ENCODE results near the gene DSCAM.

Gene DSCAM

DNA sequence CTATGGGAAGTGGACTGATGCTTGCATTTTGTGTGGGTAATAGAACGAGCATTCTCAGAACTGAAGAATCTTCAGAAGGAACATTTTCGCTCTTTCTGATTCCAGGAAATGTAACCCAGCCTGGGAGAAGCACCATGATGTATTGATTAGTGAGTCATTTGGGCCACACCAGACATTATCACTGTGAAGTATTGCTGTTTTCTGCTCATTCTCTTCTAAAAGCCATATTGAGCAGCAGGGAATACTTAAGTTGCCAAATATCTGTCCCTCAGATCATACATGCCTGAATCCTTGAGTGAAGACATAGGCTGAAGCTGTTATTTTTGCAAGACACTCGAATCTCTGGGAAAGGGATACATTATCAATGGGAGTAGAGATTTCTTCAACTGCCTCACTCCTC is 766.6 kb downstream of the DSCAM start:
- no peak overlapping the region for H3K4me3 Mint-ChIP-seq
- ATAC-seq (replicated peaks) (no peak), DNase-seq (no peak)
- no peaks in the 10 kb centered on the region for H3K27me3 Mint-ChIP-seq
- H3K27ac Mint-ChIP-seq, result no peak overlapping the region
- H3K4me1 Mint-ChIP-seq (ENCODE audit: low read depth in 2 of 2), result no peaks in the 10 kb centered on the region
- H3K9me3 Mint-ChIP-seq, result peaks cover 10 to 19% of the 10 kb centered on the region in 2 donors
- H3K36me3 Mint-ChIP-seq (ENCODE audit: insufficient read depth), result peaks cover 2% of the 10 kb centered on the region

DNA sequence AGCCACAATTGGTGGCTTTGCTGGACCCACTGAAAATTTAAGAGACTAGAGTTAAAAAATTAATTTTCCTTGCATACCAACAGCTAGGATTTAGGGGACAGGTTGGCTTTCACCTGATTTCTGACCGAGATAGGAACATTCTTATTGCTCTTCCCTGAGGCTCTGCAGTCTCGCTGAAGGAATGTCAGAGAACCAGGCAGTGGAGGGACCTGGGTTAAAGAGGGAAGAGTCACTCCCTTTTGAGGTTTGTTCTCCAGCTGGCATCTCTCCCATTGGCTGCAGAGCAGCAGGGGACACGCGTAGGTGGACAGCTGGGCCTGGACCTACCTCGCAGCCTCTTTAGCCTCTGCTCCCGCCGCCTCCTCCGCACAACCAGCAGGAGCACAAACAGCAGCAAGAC is 772.2 kb downstream of the DSCAM start:
- H3K4me1 Mint-ChIP-seq (ENCODE audit: low read depth in 2 of 2), result no peaks in the 10 kb centered on the region
- ATAC-seq (replicated peaks), result no peak
- no peaks in the 10 kb centered on the region for H3K36me3 Mint-ChIP-seq (ENCODE audit: insufficient read depth)
- no peak overlapping the region for H3K27ac Mint-ChIP-seq
- no peak for DNase-seq
- H3K4me3 Mint-ChIP-seq, result no peak overlapping the region
- H3K27me3 Mint-ChIP-seq, result no peaks in the 10 kb centered on the region
- H3K9me3 Mint-ChIP-seq, result peaks cover 0 to 5% of the 10 kb centered on the region in 2 donors

DNA sequence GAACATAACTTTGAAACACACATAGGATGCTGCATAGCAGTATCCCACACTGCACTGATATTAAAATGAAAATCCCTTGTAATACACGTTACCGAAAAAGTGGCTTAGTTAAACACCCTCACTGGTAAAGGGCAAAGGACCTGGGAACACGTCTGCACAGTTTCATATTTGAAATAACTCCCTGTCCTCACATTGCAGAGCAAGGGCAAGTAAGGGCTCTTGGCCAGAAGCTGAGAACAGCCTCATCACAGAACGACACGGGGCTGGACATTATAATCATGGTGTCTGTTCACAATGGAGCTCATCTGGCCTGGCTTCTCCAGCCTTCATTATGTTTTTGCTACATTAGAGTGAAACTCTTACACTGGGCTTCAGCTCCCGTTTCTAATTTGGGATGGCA is 772.8 kb downstream of the DSCAM start:
- Mint-ChIP-seq H3K36me3 (ENCODE audit: insufficient read depth) (no peaks in the 10 kb centered on the region), H3K4me3 (no peak overlapping the region), H3K27me3 (no peaks in the 10 kb centered on the region), H3K27ac (no peak overlapping the region), H3K4me1 (ENCODE audit: low read depth in 2 of 2) (no peaks in the 10 kb centered on the region), H3K9me3 (peaks cover 0 to 5% of the 10 kb centered on the region in 2 donors)
- no peak for ATAC-seq (replicated peaks)
- DNase-seq, result no peak

- ATAC-seq (replicated peaks), result no peak
- no peaks in the 10 kb centered on the region for H3K27me3 Mint-ChIP-seq
- H3K4me1 Mint-ChIP-seq (ENCODE audit: low read depth in 2 of 2), result no peaks in the 10 kb centered on the region
- H3K9me3 Mint-ChIP-seq, result peaks cover 0 to 5% of the 10 kb centered on the region in 2 donors
- no peak overlapping the region for H3K4me3 Mint-ChIP-seq
- no peaks in the 10 kb centered on the region for H3K36me3 Mint-ChIP-seq (ENCODE audit: insufficient read depth)
- no peak for DNase-seq
- H3K27ac Mint-ChIP-seq, result no peak overlapping the region
These were observed 773.3 kb downstream of the DSCAM start for GRCh38 chr21:40073642-40074041.

- H3K4me3 Mint-ChIP-seq, result no peak overlapping the region
- no peaks in the 10 kb centered on the region for H3K27me3 Mint-ChIP-seq
- peaks cover 5 to 6% of the 10 kb centered on the region in 2 donors for H3K9me3 Mint-ChIP-seq
- H3K36me3 Mint-ChIP-seq (ENCODE audit: insufficient read depth), result no peaks in the 10 kb centered on the region
- no peak for DNase-seq
- ATAC-seq (replicated peaks), result no peak
- no peak overlapping the region for H3K27ac Mint-ChIP-seq
- no peaks in the 10 kb centered on the region for H3K4me1 Mint-ChIP-seq (ENCODE audit: low read depth in 2 of 2)
These were observed 776.1 kb downstream of the DSCAM start for GRCh38 chr21:40070871-40071270.

GRCh38 chr21:40067751-40068150 is 779.2 kb downstream of the DSCAM start:
- Mint-ChIP-seq H3K4me3 (no peak overlapping the region), H3K4me1 (ENCODE audit: low read depth in 2 of 2) (no peaks in the 10 kb centered on the region), H3K36me3 (ENCODE audit: insufficient read depth) (no peaks in the 10 kb centered on the region), H3K27me3 (no peaks in the 10 kb centered on the region), H3K9me3 (peaks cover 7 to 20% of the 10 kb centered on the region in 2 donors), H3K27ac (no peak overlapping the region)
- ATAC-seq (replicated peaks) (no peak), DNase-seq (no peak)

DNA sequence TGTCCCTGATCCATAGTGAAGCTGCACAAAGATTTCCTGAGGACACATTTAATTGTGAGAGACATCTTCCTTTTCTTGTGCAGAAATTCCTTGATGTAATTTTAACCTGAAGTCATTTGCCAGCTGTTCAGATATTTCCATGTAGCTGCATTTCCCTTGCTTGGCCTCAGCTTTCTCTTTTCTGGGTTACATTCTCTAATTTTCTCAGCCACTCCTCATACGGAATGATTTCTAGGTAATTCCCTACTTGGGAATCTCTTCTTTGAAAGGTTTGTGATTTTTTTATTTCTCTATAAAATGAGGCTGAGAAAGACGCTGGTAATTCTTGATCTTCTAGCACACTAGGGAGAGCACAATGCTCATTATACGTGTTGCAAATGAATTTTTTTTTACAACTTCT is 780.7 kb downstream of the DSCAM start:
- Mint-ChIP-seq H3K4me3 (no peak overlapping the region), H3K27me3 (no peaks in the 10 kb centered on the region), H3K4me1 (ENCODE audit: low read depth in 2 of 2) (no peaks in the 10 kb centered on the region), H3K27ac (no peak overlapping the region), H3K9me3 (peaks cover 11 to 20% of the 10 kb centered on the region in 2 donors), H3K36me3 (ENCODE audit: insufficient read depth) (peaks cover 2% of the 10 kb centered on the region)
- ATAC-seq (replicated peaks) (no peak), DNase-seq (no peak)

GRCh38 chr21:40060083-40060677 is 786.8 kb downstream of the DSCAM start:
- no peak overlapping the region for H3K27ac Mint-ChIP-seq
- H3K9me3 Mint-ChIP-seq, result peaks cover 13 to 20% of the 10 kb centered on the region in 2 donors
- DNase-seq, result no peak
- peaks cover 2% of the 10 kb centered on the region for H3K36me3 Mint-ChIP-seq (ENCODE audit: insufficient read depth)
- no peak overlapping the region for H3K4me3 Mint-ChIP-seq
- no peaks in the 10 kb centered on the region for H3K4me1 Mint-ChIP-seq (ENCODE audit: low read depth in 2 of 2)
- no peak for ATAC-seq (replicated peaks)
- no peaks in the 10 kb centered on the region for H3K27me3 Mint-ChIP-seq

DNA sequence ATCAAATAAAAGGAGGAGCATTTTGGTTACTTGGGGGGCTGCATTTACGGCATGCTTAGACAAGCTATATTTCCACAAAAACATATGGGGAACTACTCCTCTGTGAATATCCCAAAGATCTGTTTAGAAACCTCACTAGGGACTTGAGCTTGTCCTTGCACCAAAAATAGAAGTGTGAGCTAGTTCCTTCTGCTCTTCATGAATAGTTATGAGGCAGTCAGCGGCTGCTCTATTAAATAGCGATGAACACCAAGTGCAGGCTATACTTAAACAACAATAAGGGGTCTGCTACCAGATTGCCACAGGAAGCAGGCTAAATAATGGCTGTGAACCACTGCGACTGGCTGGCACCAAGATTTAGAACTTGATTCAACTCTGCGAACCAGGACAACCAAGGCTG is 789.6 kb downstream of the DSCAM start:
- H3K36me3 Mint-ChIP-seq (ENCODE audit: insufficient read depth), result peaks cover 2% of the 10 kb centered on the region
- no peaks in the 10 kb centered on the region for H3K27me3 Mint-ChIP-seq
- no peak overlapping the region for H3K4me3 Mint-ChIP-seq
- no peaks in the 10 kb centered on the region for H3K4me1 Mint-ChIP-seq (ENCODE audit: low read depth in 2 of 2)
- no peak for ATAC-seq (replicated peaks)
- DNase-seq, result no peak
- H3K9me3 Mint-ChIP-seq, result peaks cover 19 to 20% of the 10 kb centered on the region in 2 donors
- no peak overlapping the region for H3K27ac Mint-ChIP-seq

DNA sequence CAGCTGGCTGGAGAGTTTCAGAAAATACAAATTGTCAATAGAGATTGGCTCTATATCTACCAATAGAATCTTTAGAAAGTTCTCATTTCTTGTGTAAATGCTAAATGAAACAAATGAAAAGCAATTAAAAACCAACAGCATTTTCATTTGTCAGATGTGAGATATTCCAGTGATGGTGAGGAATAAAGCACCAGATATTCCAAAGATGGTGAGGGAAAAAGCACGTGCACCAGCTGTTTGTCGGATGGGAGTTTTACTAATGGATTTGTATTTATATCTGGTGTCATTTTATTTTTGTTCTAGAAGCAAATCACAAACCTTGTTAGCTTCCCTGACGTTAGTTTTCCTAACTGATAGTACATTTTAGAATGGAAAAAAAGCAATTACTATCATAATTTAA is 790.9 kb downstream of the DSCAM start:
- Mint-ChIP-seq H3K4me3 (no peak overlapping the region), H3K9me3 (peaks cover 16 to 19% of the 10 kb centered on the region in 2 donors), H3K4me1 (ENCODE audit: low read depth in 2 of 2) (no peaks in the 10 kb centered on the region), H3K27ac (no peak overlapping the region), H3K27me3 (no peaks in the 10 kb centered on the region), H3K36me3 (ENCODE audit: insufficient read depth) (no peaks in the 10 kb centered on the region)
- no peak for ATAC-seq (replicated peaks)
- no peak for DNase-seq

DNA sequence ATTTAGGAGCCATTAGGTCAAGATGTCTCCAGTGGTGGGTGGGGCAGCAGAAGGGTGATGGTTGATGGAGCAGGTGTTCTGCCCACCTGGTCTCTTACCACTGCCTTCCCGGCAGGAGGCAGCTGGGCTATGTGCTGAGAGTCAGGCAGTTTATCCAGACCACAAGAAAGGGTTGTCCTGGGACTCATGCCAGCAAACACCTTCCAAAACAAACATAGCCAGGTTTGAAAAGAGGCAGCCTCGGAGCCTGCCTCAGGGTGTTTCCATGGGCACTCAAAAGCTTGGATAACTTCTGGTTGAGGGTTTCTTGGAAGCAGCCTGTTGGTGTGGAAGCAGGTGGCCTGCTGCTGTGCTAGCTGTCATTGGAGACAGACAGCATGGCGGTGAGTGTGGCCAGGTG is 792.6 kb downstream of the DSCAM start:
- Mint-ChIP-seq H3K27me3 (no peaks in the 10 kb centered on the region), H3K27ac (no peak overlapping the region), H3K4me3 (no peak overlapping the region), H3K4me1 (ENCODE audit: low read depth in 2 of 2) (no peaks in the 10 kb centered on the region), H3K9me3 (peaks cover 13 to 21% of the 10 kb centered on the region in 2 donors), H3K36me3 (ENCODE audit: insufficient read depth) (no peaks in the 10 kb centered on the region)
- DNase-seq, result no peak
- no peak for ATAC-seq (replicated peaks)

- Mint-ChIP-seq H3K27ac (no peak overlapping the region), H3K36me3 (ENCODE audit: insufficient read depth) (no peaks in the 10 kb centered on the region), H3K4me1 (ENCODE audit: low read depth in 2 of 2) (no peaks in the 10 kb centered on the region), H3K27me3 (no peaks in the 10 kb centered on the region), H3K4me3 (no peak overlapping the region), H3K9me3 (peaks cover 11 to 25% of the 10 kb centered on the region in 2 donors)
- ATAC-seq (replicated peaks) (no peak), DNase-seq (no peak)
These were observed 794.0 kb downstream of the DSCAM start for GRCh38 chr21:40053007-40053406.

GRCh38 chr21:40052276-40052675 is 794.7 kb downstream of the DSCAM start:
- Mint-ChIP-seq H3K27ac (no peak overlapping the region), H3K27me3 (no peaks in the 10 kb centered on the region), H3K4me3 (no peak overlapping the region), H3K4me1 (ENCODE audit: low read depth in 2 of 2) (no peaks in the 10 kb centered on the region), H3K36me3 (ENCODE audit: insufficient read depth) (no peaks in the 10 kb centered on the region), H3K9me3 (peaks cover 11 to 25% of the 10 kb centered on the region in 2 donors)
- DNase-seq (no peak), ATAC-seq (replicated peaks) (no peak)

- Mint-ChIP-seq H3K9me3 (peaks cover 11 to 25% of the 10 kb centered on the region in 2 donors), H3K36me3 (ENCODE audit: insufficient read depth) (no peaks in the 10 kb centered on the region), H3K27me3 (no peaks in the 10 kb centered on the region), H3K4me1 (ENCODE audit: low read depth in 2 of 2) (no peaks in the 10 kb centered on the region), H3K27ac (no peak overlapping the region), H3K4me3 (no peak overlapping the region)
- ATAC-seq (replicated peaks) (no peak), DNase-seq (no peak)
These were observed 795.2 kb downstream of the DSCAM start for GRCh38 chr21:40051801-40052200.

DNA sequence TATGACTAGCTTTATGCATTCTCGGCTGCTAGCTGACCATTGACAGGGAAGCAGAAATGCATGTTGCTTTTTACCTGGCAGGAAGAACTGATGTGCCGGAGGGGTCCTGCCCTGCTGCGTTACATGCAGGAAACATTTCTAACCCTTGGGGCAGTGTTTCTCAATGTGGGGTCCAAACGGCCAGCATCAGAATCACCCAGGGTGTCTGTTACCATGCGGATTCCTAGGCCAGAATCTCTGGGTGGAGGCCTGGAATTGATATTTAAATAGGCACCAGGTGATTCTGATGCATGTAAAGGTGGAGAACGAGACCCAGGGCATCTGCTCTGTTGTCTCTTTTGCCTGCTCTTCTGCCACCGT is 797.0 kb downstream of the DSCAM start:
- H3K27ac Mint-ChIP-seq, result no peak overlapping the region
- H3K4me1 Mint-ChIP-seq (ENCODE audit: low read depth in 2 of 2), result no peaks in the 10 kb centered on the region
- DNase-seq, result no peak
- peaks cover 12 to 17% of the 10 kb centered on the region in 2 donors for H3K9me3 Mint-ChIP-seq
- no peaks in the 10 kb centered on the region for H3K36me3 Mint-ChIP-seq (ENCODE audit: insufficient read depth)
- no peak for ATAC-seq (replicated peaks)
- no peak overlapping the region for H3K4me3 Mint-ChIP-seq
- H3K27me3 Mint-ChIP-seq, result no peaks in the 10 kb centered on the region

Measured in effector memory CD8-positive, alpha-beta T cell (primary cell).